K562 (cell line): Measurements from ENCODE around the gene HCN3. TPM values are rescaled to one million over a fixed set of nuclear protein-coding genes. Genes with fewer than 3 reads are reported as not detected.

Source experiments
- ARHGAP35 ChIP-seq: fragments of 450-650 bp; IDR thresholded peaks from 2 replicates; pipeline ENCODE4 v1.6.1; 2018; ENCODE audit not compliant: partially characterized antibody
- CHD2 ChIP-seq: IDR thresholded peaks from 2 replicates; pipeline ENCODE4 v1.6.1; 2011; ENCODE audit warnings: low read depth, low read length
- GTF2A2 ChIP-seq: IDR thresholded peaks from 2 replicates; pipeline ENCODE4 v1.6.1; 2016; ENCODE audit warnings: mild to moderate bottlenecking, missing genetic modification characterization, missing compliant biosample characterization
- NR3C1 ChIP-seq: sonication (generic); formaldehyde crosslinking; IDR thresholded peaks from 2 replicates; pipeline ENCODE4 v1.8.1; 2022; ENCODE audit warnings: missing genetic modification reagents
- RFX1 ChIP-seq: fragments of 450-650 bp; IDR thresholded peaks from 2 replicates; pipeline ENCODE4 v1.6.1; 2016; ENCODE audit warnings: mild to moderate bottlenecking, moderate library complexity
- ZNF444 ChIP-seq: fragments of 250-450 bp; sonication (Bioruptor Pico); IDR thresholded peaks from 2 replicates; pipeline ENCODE4 v1.4.0; 2020; ENCODE audit warnings: mild to moderate bottlenecking, moderate library complexity
- polyA plus RNA-seq, 8 experiments: library from polyadenylated mRNA; depleted of rRNA in 4 of 8; stranded (reverse) in 5 of 8; unstranded in 3 of 8; fragments of >200 nt; fragmentation: Nextera tagmentation in 2 of 8; fragmentation: Illumina TruSeq in 1 of 8; extraction: Ambion mirVana in 2 of 8; extraction: Trizol in 1 of 8; gene quantifications; 2 replicates each; pipeline versions ENCODE4 v1.2.1 to v1.2.3, GENCODE V29; 2011 to 2014; ENCODE audit warnings: inconsistent platforms in 1 of 8, missing spikeins in 1 of 8
- total RNA-seq, 7 experiments: library from RNA; depleted of rRNA in 6 of 7; stranded (reverse); fragments of >200 nt in 6 of 7; fragmentation: Illumina TruSeq in 2 of 7; extraction: Trizol in 2 of 7; gene quantifications; 2 replicates each; pipeline versions ENCODE4 v1.2.1 to v1.2.3, GENCODE V29; 2011 to 2021; ENCODE audit warnings: low replicate concordance in 1 of 7
- TF ChIP-seq, protein P1 (sequence below): fragments of 250-450 bp; sonication (Bioruptor Pico); IDR thresholded peaks from 2 replicates; pipeline ENCODE4 v1.5.0; 2021; ENCODE audit warnings: mild to moderate bottlenecking, borderline replicate concordance
- TF ChIP-seq, protein P2 (sequence below): conservative IDR thresholded peaks from 2 replicates; pipeline ENCODE4 v1.6.1; 2011; ENCODE audit warnings: low read depth, mild to moderate bottlenecking, low read length; ENCODE audit not compliant: control insufficient read depth
- TF ChIP-seq, protein P3 (sequence below): fragments of 150-350 bp; IDR thresholded peaks from 2 replicates; pipeline ENCODE4 v1.6.1; 2014; ENCODE audit warnings: low read depth, mild to moderate bottlenecking, low read length, borderline replicate concordance
- TF ChIP-seq, protein P4 (sequence below): sonication (generic); formaldehyde crosslinking; IDR thresholded peaks from 2 replicates; pipeline ENCODE4 v1.8.1; 2022; ENCODE audit warnings: missing genetic modification reagents
- TF ChIP-seq, protein P5 (sequence below), 3 experiments: fragments of 200-800 bp in 1 of 3; fragments of 250-450 bp in 1 of 3; fragments of 450-650 bp in 1 of 3; sonication (Bioruptor Pico) in 1 of 3; sonication (Bioruptor generic) in 1 of 3; formaldehyde crosslinking in 1 of 3; IDR thresholded peaks; 2 replicates each; pipeline versions ENCODE4 v1.6.1 to v1.8.0; 2016 to 2022; ENCODE audit warnings: mild to moderate bottlenecking in 2 of 3, missing genetic modification characterization in 2 of 3, missing compliant biosample characterization in 1 of 3, moderate library complexity in 1 of 3
- TF ChIP-seq, protein P6 (sequence below): sonication (generic); formaldehyde crosslinking; IDR thresholded peaks from 2 replicates; pipeline ENCODE4 v1.8.1; 2022; ENCODE audit warnings: missing genetic modification reagents

HCN3 gene
- total and polyA plus RNA-seq, 9 of the 15 experiments (the other 6 are each of a cell fraction or from before 2014, with no cell fraction given) = 0.91 to 9.7 (median 3.9) TPM

DNA sequence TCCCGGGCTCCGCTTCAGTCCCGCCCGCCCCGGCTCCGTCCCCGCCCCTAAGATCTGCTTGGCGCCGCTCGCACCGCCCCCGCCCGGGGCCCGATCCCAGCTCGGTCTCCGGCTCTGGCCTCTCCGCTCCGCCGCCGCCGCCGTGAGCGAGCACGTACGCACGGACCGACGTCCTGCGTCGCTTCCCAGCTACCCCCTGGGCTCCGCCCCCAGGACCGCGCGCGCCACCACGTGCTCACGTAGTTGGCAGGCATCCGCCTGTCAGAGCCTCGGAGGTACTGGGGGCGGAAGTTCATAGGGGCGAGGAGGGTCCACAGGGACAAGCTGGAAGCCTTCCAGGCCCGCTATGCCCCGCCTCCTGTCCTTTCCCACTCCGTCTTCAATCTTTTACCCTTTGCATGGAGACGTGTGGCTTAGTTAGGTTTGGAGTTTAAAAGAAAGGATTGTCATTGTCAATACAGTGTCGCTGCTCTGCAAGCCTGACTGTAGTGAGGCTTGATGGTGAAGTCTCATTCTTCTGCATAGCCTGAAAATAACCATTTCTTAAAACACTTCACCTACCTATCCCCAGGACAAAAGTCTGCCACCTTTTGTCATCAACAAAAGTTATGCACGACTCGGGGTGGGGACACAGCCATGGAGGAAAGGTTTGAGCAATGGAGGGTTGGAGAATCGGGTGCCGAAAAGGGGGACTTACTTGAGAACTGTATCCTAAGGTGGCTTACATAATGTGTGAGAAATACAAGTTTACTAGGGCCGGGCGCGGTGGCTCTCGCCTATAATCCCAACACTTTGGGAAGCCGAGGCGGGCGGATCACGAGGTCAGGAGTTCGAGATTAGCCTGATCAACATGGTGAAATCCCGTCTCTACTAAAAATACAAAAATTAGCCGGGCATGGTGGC is 3.7 kb upstream of the HCN3 start, which contains the start of gene CLK2 (continued):
- TF ChIP-seq, protein P1, sequence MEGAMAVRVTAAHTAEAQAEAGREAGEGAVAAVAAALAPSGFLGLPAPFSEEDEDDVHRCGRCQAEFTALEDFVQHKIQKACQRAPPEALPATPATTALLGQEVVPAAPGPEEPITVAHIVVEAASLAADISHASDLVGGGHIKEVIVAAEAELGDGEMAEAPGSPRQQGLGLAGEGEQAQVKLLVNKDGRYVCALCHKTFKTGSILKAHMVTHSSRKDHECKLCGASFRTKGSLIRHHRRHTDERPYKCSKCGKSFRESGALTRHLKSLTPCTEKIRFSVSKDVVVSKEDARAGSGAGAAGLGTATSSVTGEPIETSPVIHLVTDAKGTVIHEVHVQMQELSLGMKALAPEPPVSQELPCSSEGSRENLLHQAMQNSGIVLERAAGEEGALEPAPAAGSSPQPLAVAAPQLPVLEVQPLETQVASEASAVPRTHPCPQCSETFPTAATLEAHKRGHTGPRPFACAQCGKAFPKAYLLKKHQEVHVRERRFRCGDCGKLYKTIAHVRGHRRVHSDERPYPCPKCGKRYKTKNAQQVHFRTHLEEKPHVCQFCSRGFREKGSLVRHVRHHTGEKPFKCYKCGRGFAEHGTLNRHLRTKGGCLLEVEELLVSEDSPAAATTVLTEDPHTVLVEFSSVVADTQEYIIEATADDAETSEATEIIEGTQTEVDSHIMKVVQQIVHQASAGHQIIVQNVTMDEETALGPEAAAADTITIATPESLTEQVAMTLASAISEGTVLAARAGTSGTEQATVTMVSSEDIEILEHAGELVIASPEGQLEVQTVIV (CRISPR knock-in tag) = no peak
- TF ChIP-seq, protein P2, sequence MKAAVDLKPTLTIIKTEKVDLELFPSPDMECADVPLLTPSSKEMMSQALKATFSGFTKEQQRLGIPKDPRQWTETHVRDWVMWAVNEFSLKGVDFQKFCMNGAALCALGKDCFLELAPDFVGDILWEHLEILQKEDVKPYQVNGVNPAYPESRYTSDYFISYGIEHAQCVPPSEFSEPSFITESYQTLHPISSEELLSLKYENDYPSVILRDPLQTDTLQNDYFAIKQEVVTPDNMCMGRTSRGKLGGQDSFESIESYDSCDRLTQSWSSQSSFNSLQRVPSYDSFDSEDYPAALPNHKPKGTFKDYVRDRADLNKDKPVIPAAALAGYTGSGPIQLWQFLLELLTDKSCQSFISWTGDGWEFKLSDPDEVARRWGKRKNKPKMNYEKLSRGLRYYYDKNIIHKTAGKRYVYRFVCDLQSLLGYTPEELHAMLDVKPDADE = peak; percentile 69
- TF ChIP-seq, protein P3, sequence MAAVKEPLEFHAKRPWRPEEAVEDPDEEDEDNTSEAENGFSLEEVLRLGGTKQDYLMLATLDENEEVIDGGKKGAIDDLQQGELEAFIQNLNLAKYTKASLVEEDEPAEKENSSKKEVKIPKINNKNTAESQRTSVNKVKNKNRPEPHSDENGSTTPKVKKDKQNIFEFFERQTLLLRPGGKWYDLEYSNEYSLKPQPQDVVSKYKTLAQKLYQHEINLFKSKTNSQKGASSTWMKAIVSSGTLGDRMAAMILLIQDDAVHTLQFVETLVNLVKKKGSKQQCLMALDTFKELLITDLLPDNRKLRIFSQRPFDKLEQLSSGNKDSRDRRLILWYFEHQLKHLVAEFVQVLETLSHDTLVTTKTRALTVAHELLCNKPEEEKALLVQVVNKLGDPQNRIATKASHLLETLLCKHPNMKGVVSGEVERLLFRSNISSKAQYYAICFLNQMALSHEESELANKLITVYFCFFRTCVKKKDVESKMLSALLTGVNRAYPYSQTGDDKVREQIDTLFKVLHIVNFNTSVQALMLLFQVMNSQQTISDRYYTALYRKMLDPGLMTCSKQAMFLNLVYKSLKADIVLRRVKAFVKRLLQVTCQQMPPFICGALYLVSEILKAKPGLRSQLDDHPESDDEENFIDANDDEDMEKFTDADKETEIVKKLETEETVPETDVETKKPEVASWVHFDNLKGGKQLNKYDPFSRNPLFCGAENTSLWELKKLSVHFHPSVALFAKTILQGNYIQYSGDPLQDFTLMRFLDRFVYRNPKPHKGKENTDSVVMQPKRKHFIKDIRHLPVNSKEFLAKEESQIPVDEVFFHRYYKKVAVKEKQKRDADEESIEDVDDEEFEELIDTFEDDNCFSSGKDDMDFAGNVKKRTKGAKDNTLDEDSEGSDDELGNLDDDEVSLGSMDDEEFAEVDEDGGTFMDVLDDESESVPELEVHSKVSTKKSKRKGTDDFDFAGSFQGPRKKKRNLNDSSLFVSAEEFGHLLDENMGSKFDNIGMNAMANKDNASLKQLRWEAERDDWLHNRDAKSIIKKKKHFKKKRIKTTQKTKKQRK = no peak
- TF ChIP-seq, protein P4, sequence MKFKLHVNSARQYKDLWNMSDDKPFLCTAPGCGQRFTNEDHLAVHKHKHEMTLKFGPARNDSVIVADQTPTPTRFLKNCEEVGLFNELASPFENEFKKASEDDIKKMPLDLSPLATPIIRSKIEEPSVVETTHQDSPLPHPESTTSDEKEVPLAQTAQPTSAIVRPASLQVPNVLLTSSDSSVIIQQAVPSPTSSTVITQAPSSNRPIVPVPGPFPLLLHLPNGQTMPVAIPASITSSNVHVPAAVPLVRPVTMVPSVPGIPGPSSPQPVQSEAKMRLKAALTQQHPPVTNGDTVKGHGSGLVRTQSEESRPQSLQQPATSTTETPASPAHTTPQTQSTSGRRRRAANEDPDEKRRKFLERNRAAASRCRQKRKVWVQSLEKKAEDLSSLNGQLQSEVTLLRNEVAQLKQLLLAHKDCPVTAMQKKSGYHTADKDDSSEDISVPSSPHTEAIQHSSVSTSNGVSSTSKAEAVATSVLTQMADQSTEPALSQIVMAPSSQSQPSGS = no peak
- TF ChIP-seq, protein P5, sequence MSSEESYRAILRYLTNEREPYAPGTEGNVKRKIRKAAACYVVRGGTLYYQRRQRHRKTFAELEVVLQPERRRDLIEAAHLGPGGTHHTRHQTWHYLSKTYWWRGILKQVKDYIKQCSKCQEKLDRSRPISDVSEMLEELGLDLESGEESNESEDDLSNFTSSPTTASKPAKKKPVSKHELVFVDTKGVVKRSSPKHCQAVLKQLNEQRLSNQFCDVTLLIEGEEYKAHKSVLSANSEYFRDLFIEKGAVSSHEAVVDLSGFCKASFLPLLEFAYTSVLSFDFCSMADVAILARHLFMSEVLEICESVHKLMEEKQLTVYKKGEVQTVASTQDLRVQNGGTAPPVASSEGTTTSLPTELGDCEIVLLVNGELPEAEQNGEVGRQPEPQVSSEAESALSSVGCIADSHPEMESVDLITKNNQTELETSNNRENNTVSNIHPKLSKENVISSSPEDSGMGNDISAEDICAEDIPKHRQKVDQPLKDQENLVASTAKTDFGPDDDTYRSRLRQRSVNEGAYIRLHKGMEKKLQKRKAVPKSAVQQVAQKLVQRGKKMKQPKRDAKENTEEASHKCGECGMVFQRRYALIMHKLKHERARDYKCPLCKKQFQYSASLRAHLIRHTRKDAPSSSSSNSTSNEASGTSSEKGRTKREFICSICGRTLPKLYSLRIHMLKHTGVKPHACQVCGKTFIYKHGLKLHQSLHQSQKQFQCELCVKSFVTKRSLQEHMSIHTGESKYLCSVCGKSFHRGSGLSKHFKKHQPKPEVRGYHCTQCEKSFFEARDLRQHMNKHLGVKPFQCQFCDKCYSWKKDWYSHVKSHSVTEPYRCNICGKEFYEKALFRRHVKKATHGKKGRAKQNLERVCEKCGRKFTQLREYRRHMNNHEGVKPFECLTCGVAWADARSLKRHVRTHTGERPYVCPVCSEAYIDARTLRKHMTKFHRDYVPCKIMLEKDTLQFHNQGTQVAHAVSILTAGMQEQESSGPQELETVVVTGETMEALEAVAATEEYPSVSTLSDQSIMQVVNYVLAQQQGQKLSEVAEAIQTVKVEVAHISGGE (CRISPR knock-in tag; IDR thresholded peaks at IDR 0.05) = peak in 1 of 3 experiments; percentile 59; a peak in 1 of 6 replicates
- TF ChIP-seq CHD2 (no peak), ARHGAP35 (no peak), NR3C1 (CRISPR knock-in tag) (no peak), RFX1 (no peak), ZNF444 (CRISPR knock-in tag) (no peak), GTF2A2 (tag) (no peak)
- TF ChIP-seq, protein P6, sequence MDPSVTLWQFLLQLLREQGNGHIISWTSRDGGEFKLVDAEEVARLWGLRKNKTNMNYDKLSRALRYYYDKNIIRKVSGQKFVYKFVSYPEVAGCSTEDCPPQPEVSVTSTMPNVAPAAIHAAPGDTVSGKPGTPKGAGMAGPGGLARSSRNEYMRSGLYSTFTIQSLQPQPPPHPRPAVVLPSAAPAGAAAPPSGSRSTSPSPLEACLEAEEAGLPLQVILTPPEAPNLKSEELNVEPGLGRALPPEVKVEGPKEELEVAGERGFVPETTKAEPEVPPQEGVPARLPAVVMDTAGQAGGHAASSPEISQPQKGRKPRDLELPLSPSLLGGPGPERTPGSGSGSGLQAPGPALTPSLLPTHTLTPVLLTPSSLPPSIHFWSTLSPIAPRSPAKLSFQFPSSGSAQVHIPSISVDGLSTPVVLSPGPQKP = no peak
